B cell (primary cell): Measurements from ENCODE around the gene SLC44A3.

ENCODE experiments used
- CTCF ChIP-seq: fragments of 200-600 bp; IDR thresholded peaks from one replicate; pipeline ENCODE4 v1.8.0; 2022; ENCODE audit warnings: antibody characterized with exemption, mild to moderate bottlenecking
- EZH2 ChIP-seq: IDR thresholded peaks from 2 replicates; pipeline ENCODE4 v1.6.1; 2012; ENCODE audit warnings: borderline replicate concordance, low read depth, mild to moderate bottlenecking, moderate library complexity, low read length; ENCODE audit not compliant: insufficient read depth, poor library complexity, severe bottlenecking

GRCh38 chr1:94805912-94806311, 14.2 kb upstream of the SLC44A3 start:
- TF ChIP-seq CTCF (peak; percentile 100), EZH2 (no peak)
